Right lobe of liver (tissue), 6 donors: Measurements from ENCODE around the gene PIGB. TPM values are rescaled to one million over a fixed set of nuclear protein-coding genes. Genes with fewer than 3 reads are reported as not detected.

Source experiments
- ATAC-seq, 4 donors: fragments of 200-7000 bp; cut with Tn5 transposase; one replicate each; pipeline ENCODE4 v1.9.1; 2020; ENCODE audit warnings: mild to moderate bottlenecking in 4 of 4, moderate library complexity in 4 of 4
- DNase-seq, 3 donors: peaks; one replicate each; pipeline ENCODE4 v3.0.0-alpha.2; 2020
- H3K27ac ChIP-seq, 3 donors: fragments of 200-600 bp; one replicate each; pipeline ENCODE4 v1.8.0; 2022
- H3K27me3 ChIP-seq, 2 donors: fragments of 200-600 bp; one replicate each; pipeline ENCODE4 v1.8.0; 2022
- H3K36me3 ChIP-seq, 4 donors: fragments of 200-600 bp; sonication (generic) in 1 of 4; one replicate each; pipeline versions ENCODE4 v1.5.1 to v1.8.0; 2017 to 2022; ENCODE audit warnings: control low read depth in 1 of 4
- H3K4me1 ChIP-seq, 4 donors: fragments of 200-600 bp; sonication (generic) in 1 of 4; one replicate each; pipeline versions ENCODE4 v1.5.1 to v1.8.0; 2017 to 2022; ENCODE audit warnings: control low read depth in 1 of 4
- H3K4me3 ChIP-seq, 3 donors: fragments of 200-600 bp; one replicate each; pipeline ENCODE4 v1.8.0; 2022
- H3K9me3 ChIP-seq, 4 donors: fragments of 200-600 bp; sonication (generic) in 1 of 4; one replicate each; pipeline versions ENCODE4 v1.5.1 to v1.8.0; 2017 to 2022; ENCODE audit warnings: control low read depth in 1 of 4
- CTCF ChIP-seq, 4 donors: fragments of 200-600 bp in 3 of 4; fragments of 450-650 bp in 1 of 4; IDR thresholded peaks; one replicate each; pipeline versions ENCODE4 v1.5.1 to v1.8.0; 2016 to 2022; ENCODE audit warnings: antibody characterized with exemption in 4 of 4, mild to moderate bottlenecking in 2 of 4
- POLR2A ChIP-seq: fragments of 450-650 bp; IDR thresholded peaks from one replicate; pipeline ENCODE4 v1.6.1; 2017; ENCODE audit warnings: antibody characterized with exemption, mild to moderate bottlenecking
- WGBS: methylation state at CpG from one replicate; pipeline ENCODE4 v1.1.6; 2018; ENCODE audit warnings: low coverage, low lambda C conversion rate; ENCODE audit not compliant: insufficient coverage; ENCODE audit errors: missing lambda C conversion rate; 5-methylcytosine and 5-hydroxymethylcytosine counted together
- intact Hi-C, 2 donors: fragments of 100-400 bp; cut with DNase I; formaldehyde crosslinking; loops; one replicate each; pipeline versions ENCODE4 v1.11.2 to v1.14.1; 2022
- total RNA-seq, 6 experiments: library from RNA; depleted of rRNA in 2 of 6; stranded (reverse); fragments of >200 nt in 2 of 6; fragmentation: NEBNext Ultra II Directional in 3 of 6; extraction: Animal tissue kit (Norgen Biotek cat#: 25700) in 3 of 6; gene quantifications; one replicate each; pipeline versions ENCODE4 v1.1.0 to v1.2.4, GENCODE V29; 2016 to 2023
- donor health status: DM: no; HTN: yes; CAD: no.
- donor health status: DM: no; HTN: no; CAD: no.
- donor health status: DM: no; HTN: no; CAD: no.
- donor health status: DM: no; HTN: yes; CAD: no.
- donor health status: DM: no; HTN: yes; CAD: no.

The PIGB gene
- total RNA-seq, 6 experiments from 2014 or later = 5.1 to 10.0 (median 6.5) TPM

GRCh38 chr15:55322467-55322866 is 3.4 kb downstream of the PIGB start:
- Histone ChIP-seq H3K9me3 (no peaks in the 10 kb centered on the region), H3K27me3 (no peaks in the 10 kb centered on the region), H3K4me3 (no peak overlapping the region), H3K4me1 (peaks cover 0 to 12% (median 0%) of the 10 kb centered on the region in 4 donors), H3K36me3 (no peaks in the 10 kb centered on the region), H3K27ac (no peak overlapping the region)
- intact Hi-C loops = no loop called here
- DNase-seq (no peak), ATAC-seq (peak in 2 of 4 donors; percentile 20 to 44)
- WGBS = 45% methylated on average over 5 of the region's 5 CpGs
- TF ChIP-seq POLR2A = no peak
- no peak for TF ChIP-seq CTCF (IDR thresholded peaks at IDR 0.05)

GRCh38 chr15:55327387-55327786 is 8.4 kb downstream of the PIGB start:
- Histone ChIP-seq H3K4me3 (no peak overlapping the region), H3K27me3 (no peaks in the 10 kb centered on the region), H3K27ac (no peak overlapping the region), H3K9me3 (no peaks in the 10 kb centered on the region), H3K4me1 (no peaks in the 10 kb centered on the region), H3K36me3 (peaks cover 0 to 4% (median 1%) of the 10 kb centered on the region in 4 donors)
- WGBS = 67% methylated on average over 1 of the region's 1 CpG
- intact Hi-C loops = no loop called here
- no peak for DNase-seq
- TF ChIP-seq CTCF (IDR thresholded peaks at IDR 0.05) (no peak), POLR2A (no peak)
- ATAC-seq = no peak

- H3K4me3 ChIP-seq = no peak overlapping the region
- TF ChIP-seq CTCF (IDR thresholded peaks at IDR 0.05) = no peak
- no peak for TF ChIP-seq POLR2A
- DNase-seq = no peak
- H3K27ac ChIP-seq = no peak overlapping the region
- intact Hi-C loops = no loop called here
- WGBS = 93% methylated on average over 5 of the region's 5 CpGs
- no peaks in the 10 kb centered on the region for H3K9me3 ChIP-seq
- no peak for ATAC-seq
- no peaks in the 10 kb centered on the region for H3K36me3 ChIP-seq
- H3K4me1 ChIP-seq = no peaks in the 10 kb centered on the region
- H3K27me3 ChIP-seq = no peaks in the 10 kb centered on the region
Measured at GRCh38 chr15:55334371-55334770, 15.3 kb downstream of the PIGB start.

- Histone ChIP-seq H3K27ac (no peak overlapping the region), H3K36me3 (no peaks in the 10 kb centered on the region), H3K4me3 (no peak overlapping the region), H3K4me1 (no peaks in the 10 kb centered on the region), H3K27me3 (no peaks in the 10 kb centered on the region), H3K9me3 (no peaks in the 10 kb centered on the region)
- 100% methylated on average over 1 of the region's 1 CpG for WGBS
- TF ChIP-seq CTCF (IDR thresholded peaks at IDR 0.05) (no peak), POLR2A (no peak)
- ATAC-seq (no peak), DNase-seq (no peak)
- intact Hi-C loops = no loop called here
Measured at GRCh38 chr15:55334997-55335396, 16.0 kb downstream of the PIGB start.

GRCh38 chr15:55337160-55337559 is 18.1 kb downstream of the PIGB start:
- no peaks in the 10 kb centered on the region for H3K36me3 ChIP-seq
- peak in 2 of 4 donors; percentile 37 to 56 for ATAC-seq
- WGBS = 100% methylated on average over 1 of the region's 1 CpG
- H3K4me1 ChIP-seq = no peaks in the 10 kb centered on the region
- H3K27me3 ChIP-seq = no peaks in the 10 kb centered on the region
- no peak overlapping the region for H3K4me3 ChIP-seq
- intact Hi-C loops = no loop called here
- no peaks in the 10 kb centered on the region for H3K9me3 ChIP-seq
- H3K27ac ChIP-seq = no peak overlapping the region
- DNase-seq = no peak
- TF ChIP-seq CTCF (IDR thresholded peaks at IDR 0.05) (no peak), POLR2A (no peak)
